Measurements from ENCODE around the gene ZIC5.

ZIC5 gene

DNA sequence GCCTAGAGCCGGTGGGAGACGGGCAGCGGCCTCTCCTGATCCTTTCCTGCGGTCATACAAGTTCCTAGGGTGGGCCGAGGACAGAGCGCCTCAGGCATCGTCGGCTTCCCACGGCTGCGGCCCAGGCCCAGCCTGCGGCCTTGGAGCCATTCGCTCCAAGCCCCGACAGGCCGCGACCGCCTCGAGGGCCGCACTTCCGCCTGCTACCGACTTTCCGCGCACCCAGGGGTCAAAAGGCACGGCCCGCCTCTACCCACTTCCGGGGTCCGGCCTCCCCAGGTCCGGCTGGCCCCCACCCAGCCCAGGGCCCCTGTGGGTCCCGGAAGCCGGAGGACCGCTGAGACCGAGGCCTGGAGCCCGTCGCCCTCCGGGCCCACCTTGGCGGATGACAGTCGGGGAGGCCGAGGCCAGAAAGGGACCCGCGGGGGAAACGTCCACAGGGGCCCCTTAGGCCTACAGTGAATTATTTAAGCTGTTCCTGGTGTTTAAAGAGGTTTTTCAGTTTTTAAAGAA, 26.2 kb upstream of the ZIC5 start:
- H3K27ac ChIP-seq (ENCODE audit: low read length, poor library complexity, severe bottlenecking): no peak overlapping the region
- H3K9me3 ChIP-seq (ENCODE audit: control insufficient read depth, low read length): peaks cover 18% of the 10 kb centered on the region
- H2BK120ac ChIP-seq (ENCODE audit: low read depth, low read length): no peak overlapping the region
- H3K4me2 ChIP-seq (ENCODE audit: low read length, poor library complexity, severe bottlenecking): no peak overlapping the region
- peak overlapping the region; percentile 64 for H2AK5ac ChIP-seq (ENCODE audit: low read length, severe bottlenecking)
- DNase-seq: no peak
- H2BK15ac ChIP-seq (ENCODE audit: low read depth, poor library complexity, severe bottlenecking): no peak overlapping the region
- H3K9ac ChIP-seq (ENCODE audit: low read length): no peak overlapping the region
- H3K36me3 ChIP-seq (ENCODE audit: control insufficient read depth in 1 of 2, insufficient read depth in 2 of 2, low read depth in 1 of 2, low read length in 2 of 2): no peaks in the 10 kb centered on the region
- no peak overlapping the region for H2BK12ac ChIP-seq (ENCODE audit: low read length in 2 of 2)
- H3K27me3 ChIP-seq (ENCODE audit: control insufficient read depth in 1 of 2, insufficient read depth in 1 of 2, low read length in 2 of 2): peaks cover 0 to 80% of the 10 kb centered on the region in 2 experiments
- H3K79me1 ChIP-seq (replicated peaks; ENCODE audit: low read length, poor library complexity, severe bottlenecking): peaks cover 4% of the 10 kb centered on the region
- no peak overlapping the region for H3K4me3 ChIP-seq (ENCODE audit: insufficient read depth in 1 of 2, low read depth in 1 of 2, low read length in 2 of 2)
- H2AFZ ChIP-seq (ENCODE audit: low read depth, low read length): no peak overlapping the region
- no peak overlapping the region for H2BK5ac ChIP-seq (ENCODE audit: low read depth, low read length, poor library complexity, severe bottlenecking)
- H3K4ac ChIP-seq (ENCODE audit: low read depth in 1 of 2, low read length in 2 of 2): no peak overlapping the region
- no peak overlapping the region for H3K14ac ChIP-seq (ENCODE audit: low read length in 2 of 2)
- peaks cover 6% of the 10 kb centered on the region for H3K4me1 ChIP-seq (ENCODE audit: control insufficient read depth, insufficient read depth, low read depth, low read length)
- H3K18ac ChIP-seq (ENCODE audit: low read depth in 1 of 2, low read length in 2 of 2): no peak overlapping the region
- no peak overlapping the region for H3K23ac ChIP-seq (ENCODE audit: low read length in 2 of 2)
- no peak overlapping the region for H4K91ac ChIP-seq (ENCODE audit: low read length)
- 49% methylated on average over 40 of the region's 40 CpGs for WGBS
- no peak overlapping the region for H4K8ac ChIP-seq (ENCODE audit: low read length)

DNA sequence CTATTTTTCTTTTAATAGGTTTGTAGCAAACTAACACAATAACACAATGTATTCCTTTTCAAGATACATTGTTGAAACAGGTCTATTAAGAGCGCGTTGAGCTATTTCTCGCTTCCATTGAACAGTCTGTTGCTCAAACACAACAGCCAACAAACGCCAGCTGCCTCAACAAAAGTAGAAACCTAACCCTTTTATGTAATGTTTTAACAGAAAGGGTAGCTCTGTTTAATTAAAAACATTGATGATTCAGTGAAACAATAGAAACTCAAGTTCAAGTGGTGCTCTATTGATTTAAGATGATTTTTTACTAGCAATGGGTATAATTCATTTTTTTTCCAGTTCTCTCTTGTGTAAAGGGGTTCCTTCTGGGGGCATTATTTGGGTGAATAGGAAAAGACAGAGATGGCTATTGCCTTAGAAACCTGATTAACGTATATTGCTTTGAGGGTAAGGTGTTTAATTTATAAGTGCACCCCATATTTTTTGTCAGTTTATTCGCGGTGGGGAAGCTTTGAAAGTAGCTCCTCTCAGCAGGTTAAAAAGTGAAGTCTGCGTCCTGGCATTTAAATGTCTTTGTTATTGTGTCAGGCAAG, 24.9 kb upstream of the ZIC5 start:
- no peak overlapping the region for H3K14ac ChIP-seq (ENCODE audit: low read length in 2 of 2)
- H3K18ac ChIP-seq (ENCODE audit: low read depth in 1 of 2, low read length in 2 of 2): no peak overlapping the region
- no peak overlapping the region for H2AK5ac ChIP-seq (ENCODE audit: low read length, severe bottlenecking)
- no peak overlapping the region for H2AFZ ChIP-seq (ENCODE audit: low read depth, low read length)
- H3K9ac ChIP-seq (ENCODE audit: low read length): no peak overlapping the region
- no peak overlapping the region for H2BK5ac ChIP-seq (ENCODE audit: low read depth, low read length, poor library complexity, severe bottlenecking)
- H3K36me3 ChIP-seq (ENCODE audit: control insufficient read depth in 1 of 2, insufficient read depth in 2 of 2, low read depth in 1 of 2, low read length in 2 of 2): no peaks in the 10 kb centered on the region
- H4K91ac ChIP-seq (ENCODE audit: low read length): no peak overlapping the region
- no peak overlapping the region for H3K4ac ChIP-seq (ENCODE audit: low read depth in 1 of 2, low read length in 2 of 2)
- no peak overlapping the region for H2BK12ac ChIP-seq (ENCODE audit: low read length in 2 of 2)
- no peak overlapping the region for H3K23ac ChIP-seq (ENCODE audit: low read length in 2 of 2)
- peaks cover 0 to 88% of the 10 kb centered on the region in 2 experiments for H3K27me3 ChIP-seq (ENCODE audit: control insufficient read depth in 1 of 2, insufficient read depth in 1 of 2, low read length in 2 of 2)
- H3K4me2 ChIP-seq (ENCODE audit: low read length, poor library complexity, severe bottlenecking): peak overlapping the region; percentile 63
- H4K8ac ChIP-seq (ENCODE audit: low read length): no peak overlapping the region
- H3K9me3 ChIP-seq (ENCODE audit: control insufficient read depth, low read length): peaks cover 18% of the 10 kb centered on the region
- H3K4me3 ChIP-seq (ENCODE audit: insufficient read depth in 1 of 2, low read depth in 1 of 2, low read length in 2 of 2): no peak overlapping the region
- H2BK15ac ChIP-seq (ENCODE audit: low read depth, poor library complexity, severe bottlenecking): no peak overlapping the region
- H3K4me1 ChIP-seq (ENCODE audit: control insufficient read depth, insufficient read depth, low read depth, low read length): peaks cover 11% of the 10 kb centered on the region
- H3K79me1 ChIP-seq (replicated peaks; ENCODE audit: low read length, poor library complexity, severe bottlenecking): peaks cover 4% of the 10 kb centered on the region
- peak overlapping the region; percentile 31 for H3K27ac ChIP-seq (ENCODE audit: low read length, poor library complexity, severe bottlenecking)
- no peak overlapping the region for H2BK120ac ChIP-seq (ENCODE audit: low read depth, low read length)
- no peak for DNase-seq
- WGBS: 18% methylated on average over 7 of the region's 8 CpGs

DNA sequence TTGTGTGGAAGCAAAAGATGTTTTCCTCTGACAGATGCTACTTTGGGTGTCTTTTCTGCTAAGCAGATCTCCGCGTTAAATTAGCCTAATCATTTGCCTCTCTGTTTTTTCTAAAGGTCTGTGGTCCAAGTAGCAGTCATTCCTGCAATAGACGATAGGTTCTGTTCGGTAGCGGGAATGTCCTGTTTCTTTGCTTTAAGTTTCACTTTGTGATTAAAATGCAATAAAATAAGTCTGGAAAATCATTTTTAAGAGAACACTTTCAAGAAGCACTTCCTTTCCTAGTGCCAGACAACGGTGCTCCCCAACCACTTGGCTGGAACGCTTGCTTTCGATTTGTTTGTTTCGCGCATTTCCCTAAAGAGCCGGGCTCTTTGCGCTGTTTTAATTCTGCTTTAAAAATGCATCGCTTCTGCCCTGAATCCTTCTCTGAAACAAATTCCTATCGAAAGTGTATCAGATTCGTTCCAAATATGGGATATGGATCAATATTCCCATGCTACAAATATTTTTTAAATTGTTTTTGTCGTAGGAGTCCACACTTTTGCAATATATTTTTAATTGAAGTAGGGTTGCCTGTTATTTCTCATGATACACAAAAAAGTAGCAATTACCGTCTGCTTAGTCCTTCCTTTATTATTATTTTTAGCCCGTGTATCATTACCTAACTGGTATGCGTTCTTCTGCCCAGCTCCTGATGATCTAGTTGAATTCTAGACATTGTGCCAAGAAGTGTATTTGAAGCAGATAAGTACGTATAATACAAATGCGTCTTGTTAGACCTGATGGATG, 24.2 kb upstream of the ZIC5 start:
- Histone ChIP-seq H3K9ac (ENCODE audit: low read length) (no peak overlapping the region), H4K91ac (ENCODE audit: low read length) (no peak overlapping the region), H2AFZ (ENCODE audit: low read depth, low read length) (no peak overlapping the region), H3K4me1 (ENCODE audit: control insufficient read depth, insufficient read depth, low read depth, low read length) (peaks cover 18% of the 10 kb centered on the region), H2BK120ac (ENCODE audit: low read depth, low read length) (no peak overlapping the region), H2BK5ac (ENCODE audit: low read depth, low read length, poor library complexity, severe bottlenecking) (no peak overlapping the region), H3K14ac (ENCODE audit: low read length in 2 of 2) (no peak overlapping the region), H2BK15ac (ENCODE audit: low read depth, poor library complexity, severe bottlenecking) (no peak overlapping the region), H2AK5ac (ENCODE audit: low read length, severe bottlenecking) (no peak overlapping the region), H3K27ac (ENCODE audit: low read length, poor library complexity, severe bottlenecking) (peak overlapping the region; percentile 77), H3K27me3 (ENCODE audit: control insufficient read depth in 1 of 2, insufficient read depth in 1 of 2, low read length in 2 of 2) (peaks cover 0 to 92% of the 10 kb centered on the region in 2 experiments), H3K23ac (ENCODE audit: low read length in 2 of 2) (no peak overlapping the region), H3K9me3 (ENCODE audit: control insufficient read depth, low read length) (peaks cover 18% of the 10 kb centered on the region), H2BK12ac (ENCODE audit: low read length in 2 of 2) (no peak overlapping the region), H3K4ac (ENCODE audit: low read depth in 1 of 2, low read length in 2 of 2) (no peak overlapping the region), H3K4me3 (ENCODE audit: insufficient read depth in 1 of 2, low read depth in 1 of 2, low read length in 2 of 2) (peak overlapping the region in 1 of 2 experiments; percentile 13), H3K4me2 (ENCODE audit: low read length, poor library complexity, severe bottlenecking) (peak overlapping the region; percentile 32), H3K18ac (ENCODE audit: low read depth in 1 of 2, low read length in 2 of 2) (no peak overlapping the region), H3K79me1 (replicated peaks; ENCODE audit: low read length, poor library complexity, severe bottlenecking) (peaks cover 4% of the 10 kb centered on the region), H4K8ac (ENCODE audit: low read length) (no peak overlapping the region), H3K36me3 (ENCODE audit: control insufficient read depth in 1 of 2, insufficient read depth in 2 of 2, low read depth in 1 of 2, low read length in 2 of 2) (no peaks in the 10 kb centered on the region)
- peak; percentile 48 for DNase-seq
- under 1% methylated on average over 10 of the region's 21 CpGs for WGBS

DNA sequence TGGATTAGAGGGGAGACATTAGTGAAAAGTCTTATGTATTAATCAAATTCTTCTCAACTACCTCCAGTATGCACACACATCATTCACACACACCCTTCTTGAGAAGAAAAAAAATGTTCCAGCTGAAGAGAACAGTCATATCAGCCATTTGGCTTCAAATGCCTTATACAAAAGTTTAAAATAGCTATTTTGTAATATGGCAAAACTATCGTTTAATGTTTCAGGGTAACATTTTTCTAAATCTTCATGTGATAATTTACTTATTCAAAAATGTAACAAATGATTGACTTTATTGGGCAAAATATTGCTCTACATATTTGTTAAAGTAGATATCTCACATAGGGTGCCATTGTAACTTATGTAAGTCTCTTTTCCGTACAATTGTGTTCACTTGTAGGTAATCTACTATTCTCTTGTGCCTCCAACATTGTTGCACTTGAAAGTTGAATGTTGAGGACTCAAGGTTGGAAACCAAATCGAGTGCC, 23.6 kb upstream of the ZIC5 start:
- H3K27ac ChIP-seq (ENCODE audit: low read length, poor library complexity, severe bottlenecking): peak overlapping the region; percentile 77
- H2AK5ac ChIP-seq (ENCODE audit: low read length, severe bottlenecking): no peak overlapping the region
- H3K79me1 ChIP-seq (replicated peaks; ENCODE audit: low read length, poor library complexity, severe bottlenecking): peaks cover 4% of the 10 kb centered on the region
- no peak overlapping the region for H4K91ac ChIP-seq (ENCODE audit: low read length)
- H3K36me3 ChIP-seq (ENCODE audit: control insufficient read depth in 1 of 2, insufficient read depth in 2 of 2, low read depth in 1 of 2, low read length in 2 of 2): no peaks in the 10 kb centered on the region
- peak overlapping the region in 1 of 2 experiments; percentile 13 for H3K4me3 ChIP-seq (ENCODE audit: insufficient read depth in 1 of 2, low read depth in 1 of 2, low read length in 2 of 2)
- H3K4ac ChIP-seq (ENCODE audit: low read depth in 1 of 2, low read length in 2 of 2): no peak overlapping the region
- DNase-seq: no peak
- H3K14ac ChIP-seq (ENCODE audit: low read length in 2 of 2): no peak overlapping the region
- peaks cover 23% of the 10 kb centered on the region for H3K4me1 ChIP-seq (ENCODE audit: control insufficient read depth, insufficient read depth, low read depth, low read length)
- H2BK15ac ChIP-seq (ENCODE audit: low read depth, poor library complexity, severe bottlenecking): no peak overlapping the region
- H2BK120ac ChIP-seq (ENCODE audit: low read depth, low read length): no peak overlapping the region
- H3K9me3 ChIP-seq (ENCODE audit: control insufficient read depth, low read length): peaks cover 18% of the 10 kb centered on the region
- no peak overlapping the region for H2BK12ac ChIP-seq (ENCODE audit: low read length in 2 of 2)
- H3K27me3 ChIP-seq (ENCODE audit: control insufficient read depth in 1 of 2, insufficient read depth in 1 of 2, low read length in 2 of 2): peaks cover 0 to 97% of the 10 kb centered on the region in 2 experiments
- no peak overlapping the region for H4K8ac ChIP-seq (ENCODE audit: low read length)
- H3K18ac ChIP-seq (ENCODE audit: low read depth in 1 of 2, low read length in 2 of 2): no peak overlapping the region
- H3K23ac ChIP-seq (ENCODE audit: low read length in 2 of 2): no peak overlapping the region
- peak overlapping the region; percentile 32 for H3K4me2 ChIP-seq (ENCODE audit: low read length, poor library complexity, severe bottlenecking)
- no peak overlapping the region for H2AFZ ChIP-seq (ENCODE audit: low read depth, low read length)
- 0% methylated on average over 1 of the region's 3 CpGs for WGBS
- H3K9ac ChIP-seq (ENCODE audit: low read length): no peak overlapping the region
- no peak overlapping the region for H2BK5ac ChIP-seq (ENCODE audit: low read depth, low read length, poor library complexity, severe bottlenecking)

All from mesenchymal stem cell (in vitro differentiated cells and primary cell).